SH-SY5Y (cell line): ENCODE data around the gene TAS2R60.

ENCODE experiments used
- GATA2 ChIP-seq: IDR thresholded peaks from 2 replicates; pipeline ENCODE4 v1.6.1; 2011; ENCODE audit warnings: mild to moderate bottlenecking, low read depth, low read length
- GATA3 ChIP-seq: IDR thresholded peaks from 2 replicates; pipeline ENCODE4 v1.6.1; 2011; ENCODE audit warnings: low read depth, mild to moderate bottlenecking, low read length, moderate library complexity

- no peak for TF ChIP-seq GATA2
- TF ChIP-seq GATA3: no peak
Measured at GRCh38 chr7:143463556-143463955, 20.3 kb downstream of the TAS2R60 start.
